BLaER1 treated with 17β-estradiol and CSF1 and Interleukin-3, amounts not matched to agents 10 nM and 100 nM (cell line): ENCODE results near the gene NFAT5.
"Not testable (repeated sequence)": the region's sequence is repeated elsewhere in the genome, so short reads cannot be mapped to it uniquely, and the experiment has no call there.

ENCODE experiments used
- H3K27ac ChIP-seq, 11 experiments: shearing (Covaris generic); formaldehyde crosslinking; 2 replicates each; pipeline ENCODE4 v1.8.1; 2022
- H3K27me3 ChIP-seq, 11 experiments: shearing (Covaris generic); formaldehyde crosslinking; 2 replicates each; pipeline ENCODE4 v1.8.1; 2022
- H3K36me3 ChIP-seq, 11 experiments: shearing (Covaris generic); formaldehyde crosslinking; 2 replicates each; pipeline ENCODE4 v1.8.1; 2022
- H3K4me1 ChIP-seq, 10 experiments: shearing (Covaris generic); formaldehyde crosslinking; 2 replicates each; pipeline ENCODE4 v1.8.1; 2022
- H3K4me2 ChIP-seq, 11 experiments: shearing (Covaris generic); formaldehyde crosslinking; 2 replicates each; pipeline ENCODE4 v1.8.1; 2022
- H3K4me3 ChIP-seq, 10 experiments: shearing (Covaris generic); formaldehyde crosslinking; 2 replicates each; pipeline ENCODE4 v1.8.1; 2022
- H3K9ac ChIP-seq, 11 experiments: shearing (Covaris generic); formaldehyde crosslinking; 2 replicates each; pipeline ENCODE4 v1.8.1; 2022
- H3K9me3 ChIP-seq, 11 experiments: shearing (Covaris generic); formaldehyde crosslinking; replicated peaks in 1 of 11; 2 replicates each; pipeline ENCODE4 v1.8.1; 2022
- H4K20me1 ChIP-seq, 11 experiments: shearing (Covaris generic); formaldehyde crosslinking; 2 replicates each; pipeline ENCODE4 v1.8.1; 2022
- Cebpa-rat ChIP-seq, 11 experiments: shearing (Covaris generic); IDR thresholded peaks; 2 replicates each; pipeline ENCODE4 v1.8.1; 2022

NFAT5 gene

DNA sequence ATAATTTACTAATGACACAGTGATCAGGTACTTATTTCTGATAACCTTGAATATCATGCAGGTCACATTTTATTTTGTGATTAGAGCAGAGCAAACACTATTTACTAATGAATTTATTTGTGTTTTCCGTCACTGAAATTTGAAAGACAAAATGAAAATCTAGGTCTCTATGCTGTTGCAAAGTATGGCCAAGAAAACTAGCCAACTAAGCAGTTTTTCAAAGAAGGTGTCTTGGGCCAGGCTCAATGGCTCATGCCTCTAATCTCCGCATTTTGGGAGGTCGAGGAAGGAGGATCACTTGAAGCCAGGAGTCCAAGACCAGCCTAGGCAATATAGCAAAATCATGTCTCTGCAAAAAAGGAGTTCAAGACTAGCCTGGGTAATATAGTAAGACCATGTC is 3.0 kb upstream of the NFAT5 start:
- peak overlapping the region in 9 of 11 experiments; percentile 73 to 99 (median 88); a peak in 14 of 22 replicates for H3K4me2 ChIP-seq
- no peaks in the 10 kb centered on the region for H3K27me3 ChIP-seq
- H3K4me3 ChIP-seq: no peak overlapping the region
- no peak for TF ChIP-seq Cebpa-rat (IDR thresholded peaks at IDR 0.05)
- H3K36me3 ChIP-seq: no peaks in the 10 kb centered on the region
- H3K9ac ChIP-seq: 0 out of 22 replicates have a peak overlapping the region, but pooled peaks of 1 of the 11 experiments have one; percentile 98
- peak overlapping the region in 6 of 11 experiments; percentile 95 to 98 (median 96); a peak in 7 of 22 replicates for H3K27ac ChIP-seq
- H4K20me1 ChIP-seq: peaks cover 9 to 16% (median 14%) of the 10 kb centered on the region in 11 experiments; a peak in 20 of 22 replicates
- H3K4me1 ChIP-seq: peaks cover 21 to 34% (median 29%) of the 10 kb centered on the region in 10 experiments
- no peaks in the 10 kb centered on the region for H3K9me3 ChIP-seq

DNA sequence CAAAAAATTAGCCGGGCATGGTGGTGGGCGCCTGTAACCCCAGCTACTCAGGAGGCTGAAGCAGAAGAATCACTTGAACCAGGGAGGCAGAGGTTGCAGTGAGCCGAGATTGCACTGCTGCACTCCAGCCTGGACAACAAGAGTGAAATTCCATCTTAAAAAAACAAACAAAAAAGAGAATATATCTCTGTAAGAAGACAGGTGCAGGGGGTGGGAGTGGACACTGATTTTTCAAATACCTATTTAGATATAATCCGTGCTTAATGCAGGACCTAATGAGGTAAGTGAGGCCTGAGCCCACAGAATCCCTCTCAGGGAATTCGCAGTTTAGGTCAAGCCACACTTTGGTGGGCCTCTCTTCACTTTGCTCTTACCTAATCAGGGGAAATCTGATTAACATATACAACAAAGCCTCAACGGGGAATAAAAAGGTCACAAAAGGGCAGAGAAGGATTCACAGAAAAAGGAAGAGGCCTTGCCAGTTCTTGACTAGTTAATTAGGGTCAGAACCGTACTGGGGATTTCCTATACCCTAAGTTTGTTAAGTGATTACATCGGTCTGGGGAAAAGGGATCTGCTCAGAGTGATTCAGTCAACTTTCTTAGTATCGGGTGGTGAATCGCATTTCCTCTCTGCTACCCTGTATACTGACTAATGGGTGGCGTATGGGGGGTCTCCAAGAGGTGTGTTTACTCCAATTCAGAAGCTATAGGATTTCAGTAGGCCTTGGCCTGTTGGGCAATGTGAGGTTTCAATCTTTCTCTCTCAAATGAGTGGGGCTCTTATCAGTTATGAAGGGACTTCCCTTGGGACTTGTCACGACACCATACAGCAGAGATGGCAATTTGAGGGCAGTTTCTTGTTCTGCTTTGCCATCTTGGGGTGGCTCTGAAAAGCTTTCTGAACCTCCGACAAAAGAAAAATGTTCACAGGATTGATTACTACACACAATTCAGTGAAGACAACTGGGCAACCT is 1.9 kb upstream of the NFAT5 start:
- Histone ChIP-seq H3K9me3 (no peaks in the 10 kb centered on the region), H3K27me3 (no peaks in the 10 kb centered on the region), H3K4me2 (peak overlapping the region; percentile 73 to 99 (median 91)), H4K20me1 (peaks cover 12 to 27% (median 23%) of the 10 kb centered on the region in 11 experiments; a peak in 20 of 22 replicates), H3K36me3 (peaks cover 0 to 8% (median 3%) of the 10 kb centered on the region in 11 experiments; a peak in 8 of 22 replicates), H3K4me3 (peak overlapping the region; percentile 84 to 100 (median 97)), H3K9ac (peak overlapping the region; percentile 92 to 98 (median 96)), H3K4me1 (peaks cover 31 to 45% (median 36%) of the 10 kb centered on the region in 10 experiments), H3K27ac (peak overlapping the region; percentile 91 to 98 (median 95))
- peak in 8 of 11 experiments; percentile 28 to 91 (median 82); a peak in 15 of 22 replicates for TF ChIP-seq Cebpa-rat (IDR thresholded peaks at IDR 0.05)

DNA sequence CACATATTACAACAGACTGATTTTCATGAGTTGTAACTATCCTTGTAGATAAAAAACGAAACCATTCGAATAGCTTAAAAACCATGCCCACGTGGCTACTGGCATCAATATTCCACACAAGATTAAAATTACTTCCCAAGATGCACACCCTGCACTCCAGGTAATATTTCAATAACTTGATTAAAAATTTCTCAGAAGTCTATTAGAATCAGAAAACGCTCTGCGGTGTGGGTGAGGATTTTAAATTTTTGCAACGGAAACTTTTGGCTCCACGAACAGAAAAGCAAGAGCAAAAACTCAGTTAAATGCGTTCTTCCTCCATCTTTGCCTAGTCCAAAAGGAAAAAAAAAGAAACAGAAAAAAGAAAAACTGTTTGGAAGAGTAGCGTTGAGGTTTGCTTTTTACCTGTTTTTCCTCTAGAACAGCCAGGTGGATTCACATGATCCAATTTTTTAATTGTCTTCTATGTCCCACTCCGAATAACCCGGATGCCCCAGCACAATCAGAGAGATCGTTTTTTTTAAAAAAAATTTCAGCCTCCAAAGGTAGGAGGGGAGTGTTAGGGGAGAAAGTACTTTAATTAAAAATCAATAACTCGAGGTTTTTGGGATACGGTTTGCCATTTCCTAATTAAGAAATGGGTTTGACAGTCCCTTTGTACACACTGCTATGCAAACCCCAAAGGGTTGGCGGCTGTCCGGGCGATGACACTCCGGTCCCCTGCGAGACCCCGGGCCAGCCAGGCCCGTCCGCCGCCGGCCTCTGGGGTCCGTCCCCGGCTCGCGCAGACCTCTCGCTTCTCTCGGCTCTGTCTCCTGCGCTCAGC is 708 bp upstream of the NFAT5 start:
- Histone ChIP-seq H4K20me1 (peaks cover 12 to 38% (median 31%) of the 10 kb centered on the region in 11 experiments; a peak in 20 of 22 replicates), H3K9me3 (no peaks in the 10 kb centered on the region), H3K9ac (peak overlapping the region; percentile 92 to 98 (median 96)), H3K27ac (peak overlapping the region; percentile 91 to 98 (median 95)), H3K4me3 (peak overlapping the region; percentile 84 to 100 (median 97)), H3K27me3 (no peaks in the 10 kb centered on the region), H3K36me3 (peaks cover 0 to 15% (median 8%) of the 10 kb centered on the region in 11 experiments; a peak in 11 of 22 replicates), H3K4me2 (peak overlapping the region; percentile 73 to 99 (median 91)), H3K4me1 (peaks cover 32 to 55% (median 41%) of the 10 kb centered on the region in 10 experiments)
- TF ChIP-seq Cebpa-rat (IDR thresholded peaks at IDR 0.05): no peak

DNA sequence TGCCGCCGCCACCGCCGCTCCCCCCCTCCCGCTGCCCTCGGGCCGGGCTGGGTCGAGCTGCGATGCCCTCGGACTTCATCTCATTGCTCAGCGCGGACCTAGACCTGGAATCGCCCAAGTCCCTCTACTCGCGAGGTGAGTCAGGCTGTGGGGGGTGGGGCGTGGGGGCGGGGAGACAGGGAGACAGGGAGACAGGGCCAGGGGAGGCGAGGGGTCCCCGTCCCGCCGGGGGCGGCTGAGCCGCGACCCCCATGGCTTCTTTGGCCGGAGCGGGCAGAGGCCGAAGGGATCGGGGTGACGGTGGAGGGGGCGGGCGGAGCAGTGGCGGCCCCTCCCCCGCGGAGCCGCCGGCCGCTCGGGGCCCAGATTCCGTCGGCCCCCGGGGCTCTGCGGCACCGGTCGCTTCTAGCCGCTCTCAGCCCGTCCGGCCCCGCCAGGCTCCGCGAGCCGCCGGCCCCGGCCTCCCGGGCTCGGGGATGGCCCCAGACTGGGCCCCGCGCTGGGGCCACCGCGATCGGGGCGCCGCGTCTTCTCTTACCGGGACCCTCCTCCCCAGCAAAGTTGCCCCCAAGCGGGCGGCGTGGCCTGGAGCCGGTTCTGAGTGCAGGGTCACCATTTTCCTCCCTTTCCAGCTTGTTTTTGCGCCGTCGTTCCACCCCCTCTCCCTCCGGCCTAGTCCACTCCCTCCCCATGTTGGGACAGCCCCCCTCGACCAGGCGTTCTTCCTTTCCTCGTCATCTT is 644 bp downstream of the NFAT5 start:
- H3K4me2 ChIP-seq: peak overlapping the region; percentile 84 to 96 (median 90)
- H3K9ac ChIP-seq: peak overlapping the region; percentile 92 to 98 (median 96)
- H3K27me3 ChIP-seq: no peaks in the 10 kb centered on the region
- peaks cover 12 to 51% (median 43%) of the 10 kb centered on the region in 11 experiments; a peak in 20 of 22 replicates for H4K20me1 ChIP-seq
- no peak for TF ChIP-seq Cebpa-rat (IDR thresholded peaks at IDR 0.05)
- H3K4me1 ChIP-seq: peaks cover 32 to 58% (median 41%) of the 10 kb centered on the region in 10 experiments
- peak overlapping the region; percentile 84 to 100 (median 97) for H3K4me3 ChIP-seq
- H3K36me3 ChIP-seq: peaks cover 0 to 25% (median 11%) of the 10 kb centered on the region in 11 experiments; a peak in 13 of 22 replicates
- H3K27ac ChIP-seq: peak overlapping the region; percentile 93 to 98 (median 95)
- no peaks in the 10 kb centered on the region for H3K9me3 ChIP-seq

DNA sequence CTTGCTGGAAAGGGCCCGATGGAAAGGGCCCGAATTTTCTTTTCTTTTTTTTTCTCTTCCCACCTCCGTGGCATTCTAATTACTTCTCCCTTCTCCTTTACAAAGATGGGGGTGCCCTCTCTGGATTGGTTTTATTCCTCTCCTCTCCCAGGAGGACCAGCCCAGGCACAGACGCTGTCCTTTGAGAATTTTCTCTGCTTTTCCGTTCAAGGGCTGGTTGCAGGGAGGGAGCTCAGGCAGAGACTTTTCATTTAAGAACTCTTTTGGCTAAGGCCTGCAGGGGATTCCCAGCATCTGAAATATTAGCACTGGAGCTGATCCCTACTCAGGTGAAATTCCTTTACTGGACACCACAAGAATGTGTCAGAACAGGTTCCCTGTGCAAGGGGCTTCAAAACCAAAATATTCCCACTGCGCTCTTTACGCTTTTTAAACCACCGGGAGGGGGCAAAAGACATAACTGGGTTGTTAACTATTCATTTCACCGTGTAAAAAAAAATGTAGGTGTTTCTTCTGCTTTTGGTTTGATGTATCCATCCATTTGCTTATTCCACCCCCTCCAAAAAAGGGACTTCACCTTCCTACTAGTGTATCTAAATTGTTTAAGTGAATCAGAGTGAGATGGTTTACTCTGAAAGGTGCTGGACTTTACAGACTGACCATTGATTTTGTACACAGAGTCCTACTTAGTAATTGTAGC is 1.4 kb downstream of the NFAT5 start:
- Histone ChIP-seq H3K4me1 (peaks cover 32 to 58% (median 41%) of the 10 kb centered on the region in 10 experiments), H4K20me1 (peaks cover 16 to 58% (median 49%) of the 10 kb centered on the region in 11 experiments; a peak in 20 of 22 replicates), H3K9ac (peak overlapping the region; percentile 92 to 98 (median 96)), H3K27me3 (no peaks in the 10 kb centered on the region), H3K36me3 (peaks cover 0 to 32% (median 11%) of the 10 kb centered on the region in 11 experiments; a peak in 13 of 22 replicates), H3K4me2 (peak overlapping the region; percentile 84 to 96 (median 90)), H3K9me3 (no peaks in the 10 kb centered on the region), H3K4me3 (peak overlapping the region; percentile 84 to 100 (median 97)), H3K27ac (peak overlapping the region; percentile 93 to 98 (median 95))
- no peak for TF ChIP-seq Cebpa-rat (IDR thresholded peaks at IDR 0.05)

DNA sequence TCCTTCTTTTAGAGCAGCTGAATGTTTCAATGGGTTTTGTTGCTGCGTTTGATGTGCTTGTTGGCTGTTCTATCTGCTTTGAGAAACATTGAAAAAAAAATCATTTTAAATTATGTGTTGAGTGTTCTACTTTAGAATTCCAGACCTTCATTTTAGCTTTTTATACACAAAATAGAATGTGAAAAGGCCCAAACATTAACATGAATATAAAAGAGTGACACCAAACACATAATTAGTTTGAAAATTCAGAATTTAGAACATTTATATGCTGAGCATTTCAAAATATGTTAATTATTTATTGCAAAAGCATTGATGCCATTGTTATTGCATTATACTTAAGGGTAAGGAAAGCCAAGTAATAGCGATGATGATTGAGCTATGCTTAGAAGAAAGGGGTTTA is 2.9 kb downstream of the NFAT5 start:
- Histone ChIP-seq H3K9me3 (no peaks in the 10 kb centered on the region), H3K4me3 (peak overlapping the region in 1 of 10 experiments; percentile 97; a peak in 2 of 20 replicates), H3K27me3 (no peaks in the 10 kb centered on the region), H3K4me2 (peak overlapping the region; percentile 84 to 96 (median 90); a peak in 13 of 22 replicates), H3K4me1 (peaks cover 21 to 52% (median 32%) of the 10 kb centered on the region in 10 experiments), H3K9ac (peak overlapping the region in 1 of 11 experiments; percentile 0; a peak in 1 of 22 replicates), H3K36me3 (peaks cover 0 to 39% (median 16%) of the 10 kb centered on the region in 11 experiments; a peak in 16 of 22 replicates), H4K20me1 (peaks cover 20 to 73% (median 56%) of the 10 kb centered on the region in 11 experiments; a peak in 20 of 22 replicates), H3K27ac (no peak overlapping the region)
- no peak for TF ChIP-seq Cebpa-rat (IDR thresholded peaks at IDR 0.05)

DNA sequence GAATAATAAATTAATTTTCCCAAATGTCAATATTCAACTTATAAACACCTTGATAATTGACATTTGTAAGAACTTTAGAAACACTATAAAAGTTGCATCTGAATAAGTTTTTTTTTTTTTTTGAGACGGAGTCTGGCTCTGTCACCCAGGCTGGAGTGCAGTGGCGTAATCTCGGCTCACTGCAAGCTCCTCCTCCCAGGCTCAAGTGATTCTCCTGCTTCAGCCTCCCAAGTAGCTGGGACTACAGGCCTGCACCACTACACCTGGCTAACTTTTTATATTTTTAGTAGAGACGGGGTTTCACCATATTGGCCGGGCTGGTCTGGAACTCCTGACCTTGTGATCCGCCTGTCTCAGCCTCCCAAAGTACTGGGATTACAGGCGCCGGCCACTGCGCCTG is 13.0 kb downstream of the NFAT5 start:
- H3K9ac ChIP-seq, H3K4me2 ChIP-seq, H3K9me3 ChIP-seq, H3K27me3 ChIP-seq, H3K4me1 ChIP-seq, H3K4me3 ChIP-seq, H3K27ac ChIP-seq: not testable (repeated sequence)
- Histone ChIP-seq H3K36me3 (peaks cover 18 to 71% (median 46%) of the 10 kb centered on the region in 11 experiments; a peak in 21 of 22 replicates), H4K20me1 (peaks cover 23 to 99% (median 75%) of the 10 kb centered on the region in 11 experiments; a peak in 21 of 22 replicates)
